Smooth muscle cell (in vitro differentiated cells): ENCODE results near the gene LRBA. TPM values are rescaled to one million over a fixed set of nuclear protein-coding genes. Genes with fewer than 3 reads are reported as not detected.

Experiments
- DNase-seq: peaks from one replicate; lab custom pipeline; 2025; ENCODE audit not compliant: unreplicated experiment; lab: John Stamatoyannopoulos, UW
- H2AFZ ChIP-seq: fragments of 200-600 bp; sonication (generic); 2 replicates; pipeline ENCODE4 v1.6.0; 2016; ENCODE audit warnings: antibody characterized with exemption, low read depth, mild to moderate bottlenecking
- H3F3A ChIP-seq: fragments of 200-600 bp; sonication (generic); 2 replicates; pipeline ENCODE4 v1.6.0; 2017; ENCODE audit warnings: antibody characterized with exemption, low read depth
- H3K27ac ChIP-seq: fragments of 200-600 bp; sonication (generic); 2 replicates; pipeline ENCODE4 v1.5.1; 2016; ENCODE audit warnings: low read depth, mild to moderate bottlenecking
- H3K27me3 ChIP-seq: fragments of 200-600 bp; sonication (generic); 2 replicates; pipeline ENCODE4 v1.6.1; 2016; ENCODE audit warnings: low read depth, mild to moderate bottlenecking
- H3K36me3 ChIP-seq: fragments of 200-600 bp; sonication (generic); 2 replicates; pipeline ENCODE4 v1.5.1; 2016; ENCODE audit warnings: low read depth
- H3K4me1 ChIP-seq: fragments of 200-600 bp; sonication (generic); 2 replicates; pipeline ENCODE4 v1.5.1; 2016; ENCODE audit warnings: low read depth
- H3K4me2 ChIP-seq: fragments of 200-600 bp; sonication (generic); 2 replicates; pipeline ENCODE4 v1.6.0; 2016; ENCODE audit warnings: mild to moderate bottlenecking
- H3K4me3 ChIP-seq: fragments of 200-600 bp; sonication (generic); 2 replicates; pipeline ENCODE4 v1.5.1; 2016; ENCODE audit warnings: mild to moderate bottlenecking
- H3K79me2 ChIP-seq: fragments of 200-600 bp; sonication (generic); 2 replicates; pipeline ENCODE4 v1.6.0; 2016; ENCODE audit warnings: low read depth, mild to moderate bottlenecking
- H3K9ac ChIP-seq: fragments of 200-600 bp; sonication (generic); 2 replicates; pipeline ENCODE4 v1.6.0; 2016; ENCODE audit warnings: low read depth
- H3K9me3 ChIP-seq: fragments of 200-600 bp; sonication (generic); replicated peaks from 2 replicates; pipeline ENCODE4 v1.5.1; 2016; ENCODE audit warnings: low read depth
- H4K20me1 ChIP-seq: fragments of 200-600 bp; sonication (generic); 2 replicates; pipeline ENCODE4 v1.6.0; 2016; ENCODE audit warnings: low read depth
- CTCF ChIP-seq: fragments of 200-600 bp; sonication (generic); IDR thresholded peaks from 2 replicates; pipeline ENCODE4 v1.5.1; 2017; ENCODE audit warnings: borderline replicate concordance, mild to moderate bottlenecking, antibody characterized with exemption; ENCODE audit not compliant: insufficient read depth, poor library complexity, severe bottlenecking
- WGBS: methylation state at CpG from one replicate; pipeline ENCODE4 v1.1.7; 2016; ENCODE audit warnings: low lambda C conversion rate; 5-methylcytosine and 5-hydroxymethylcytosine counted together
- polyA plus RNA-seq: library from polyadenylated mRNA; unstranded; fragments of >200 nt; fragmentation: Nextera tagmentation; extraction: Ambion mirVana; gene quantifications from 2 replicates; pipeline ENCODE4 v1.2.1, GENCODE V29; 2016
- total RNA-seq: library from RNA; depleted of rRNA; stranded (reverse); fragments of >200 nt; gene quantifications from 2 replicates; pipeline ENCODE4 v1.2.3, GENCODE V29; 2014

The LRBA gene
- total and polyA plus RNA-seq, 2 experiments from 2014 or later = 1.6 to 26.2 TPM

GRCh38 chr4:150888217-150888616 is 126.9 kb downstream of the LRBA start:
- Histone ChIP-seq H3K27me3 (no peaks in the 10 kb centered on the region), H3K9ac (no peak overlapping the region), H3K36me3 (no peaks in the 10 kb centered on the region), H2AFZ (no peak overlapping the region), H4K20me1 (no peaks in the 10 kb centered on the region), H3K79me2 (no peaks in the 10 kb centered on the region), H3K4me2 (no peak overlapping the region), H3K4me3 (no peak overlapping the region), H3K9me3 (no peaks in the 10 kb centered on the region), H3K4me1 (no peaks in the 10 kb centered on the region), H3F3A (no peaks in the 10 kb centered on the region), H3K27ac (no peak overlapping the region)
- WGBS = 58% methylated on average over 1 of the region's 1 CpG
- DNase-seq = no peak
- no peak for TF ChIP-seq CTCF

- Histone ChIP-seq H4K20me1 (no peaks in the 10 kb centered on the region), H3K27ac (no peak overlapping the region), H2AFZ (no peak overlapping the region), H3K9me3 (no peaks in the 10 kb centered on the region), H3K9ac (no peak overlapping the region), H3K4me1 (no peaks in the 10 kb centered on the region), H3K27me3 (no peaks in the 10 kb centered on the region), H3K36me3 (no peaks in the 10 kb centered on the region), H3K79me2 (no peaks in the 10 kb centered on the region), H3K4me3 (no peak overlapping the region), H3F3A (no peaks in the 10 kb centered on the region), H3K4me2 (no peak overlapping the region)
- 93% methylated on average over 1 of the region's 1 CpG for WGBS
- no peak for DNase-seq
- no peak for TF ChIP-seq CTCF
Measured at GRCh38 chr4:150886597-150886996, 128.5 kb downstream of the LRBA start.

GRCh38 chr4:150884625-150885024 is 130.5 kb downstream of the LRBA start:
- Histone ChIP-seq H3K9ac (no peak overlapping the region), H2AFZ (no peak overlapping the region), H3K27ac (no peak overlapping the region)

More at GRCh38 chr4:150884625-150885024, 130.5 kb downstream of the LRBA start:
- Histone ChIP-seq H3K9me3 (no peaks in the 10 kb centered on the region), H4K20me1 (no peaks in the 10 kb centered on the region), H3K4me3 (no peak overlapping the region), H3K36me3 (no peaks in the 10 kb centered on the region), H3K4me1 (no peaks in the 10 kb centered on the region), H3F3A (no peaks in the 10 kb centered on the region), H3K4me2 (no peak overlapping the region), H3K79me2 (no peaks in the 10 kb centered on the region), H3K27me3 (no peaks in the 10 kb centered on the region)
- no peak for DNase-seq
- 96% methylated on average over 1 of the region's 1 CpG for WGBS
- TF ChIP-seq CTCF = no peak
